GM12878 (cell line): Measurements from ENCODE around the gene CCBE1. TPM values are rescaled to one million over a fixed set of nuclear protein-coding genes. Genes with fewer than 3 reads are reported as not detected.

Source experiments
- ATAC-seq: fragments of 200-7000 bp; cut with Tn5 transposase; 3 replicates; pipeline ENCODE4 v1.9.1; 2020; ENCODE audit warnings: mild to moderate bottlenecking, moderate library complexity
- BruUV-seq: library from RNA; stranded (reverse); fragments of 400-500 nt; replicated peaks from 2 replicates; lab custom pipeline; 2021; lab: Mats Ljungman, UMichigan
- CTCF ChIA-PET: fragments of 300-600 bp; sonication (Branson Sonifier 250); formaldehyde crosslinking; extraction: SDS; loops from one replicate; lab custom pipeline; 2021; ENCODE audit warnings: inconsistent platforms; lab: Yijun Ruan, JAX
- POLR2A ChIA-PET: fragments of 350-600 bp; formaldehyde crosslinking; extraction: SDS; loops from one replicate; lab custom pipeline; 2021; ENCODE audit warnings: inconsistent platforms; lab: Charles Lee
- RAD21 ChIA-PET: fragments of 300-600 bp; sonication (Branson Sonifier 250); formaldehyde crosslinking; loops from one replicate; lab custom pipeline; 2023; ENCODE audit warnings: antibody characterized with exemption; ENCODE audit not compliant: unreplicated experiment; lab: Charles Lee
- SMC1A ChIA-PET: fragments of 300-600 bp; sonication (Branson Sonifier 250); formaldehyde crosslinking; loops from one replicate; lab custom pipeline; 2023; ENCODE audit not compliant: unreplicated experiment, uncharacterized antibody; lab: Charles Lee
- DNase-seq: peaks from one replicate; pipeline ENCODE4 v3.0.0-alpha.2; 2011; ENCODE audit warnings: low read depth, low spot score
- FAIRE-seq: peaks from 3 replicates; lab custom pipeline; 2011; peaks lifted over from hg19 to GRCh38; lab: Jason Lieb, UNC
- H2AFZ ChIP-seq: 2 replicates; pipeline ENCODE4 v1.6.0; 2011; ENCODE audit warnings: low read depth, low read length, control low read depth; ENCODE audit not compliant: control insufficient read depth
- H3K27ac ChIP-seq: 2 replicates; pipeline ENCODE4 v1.5.1; 2011; ENCODE audit warnings: control low read depth; ENCODE audit not compliant: control insufficient read depth, insufficient read depth
- H3K27me3 ChIP-seq, 2 experiments: replicated peaks in 1 of 2; 2 replicates each; pipeline versions ENCODE4 v1.6.0 to v1.6.1; 2011; ENCODE audit warnings: low read length in 1 of 2; ENCODE audit not compliant: control insufficient read depth in 2 of 2, insufficient read depth in 2 of 2
- H3K36me3 ChIP-seq, 2 experiments: 2 replicates each; pipeline ENCODE4 v1.5.1; 2011; ENCODE audit warnings: low read length in 1 of 2; ENCODE audit not compliant: control insufficient read depth in 2 of 2, insufficient read depth in 2 of 2
- H3K4me1 ChIP-seq: 2 replicates; pipeline ENCODE4 v1.6.1; 2011; ENCODE audit warnings: mild to moderate bottlenecking, low read length, moderate library complexity, mixed read lengths; ENCODE audit not compliant: control insufficient read depth, insufficient read depth
- H3K4me2 ChIP-seq: 2 replicates; pipeline ENCODE4 v1.6.0; 2011; ENCODE audit warnings: control low read depth; ENCODE audit not compliant: control insufficient read depth, insufficient read depth
- H3K4me3 ChIP-seq: fragments of 200-600 bp; sonication (generic); 2 replicates; pipeline ENCODE4 v1.5.1; 2016
- H3K79me2 ChIP-seq: 2 replicates; pipeline ENCODE4 v1.6.0; 2011; ENCODE audit warnings: low read length; ENCODE audit not compliant: control insufficient read depth, insufficient read depth
- H3K9ac ChIP-seq: 2 replicates; pipeline ENCODE4 v1.8.0; 2011; ENCODE audit warnings: low read length, control low read depth, mixed read lengths; ENCODE audit not compliant: control insufficient read depth, insufficient read depth
- H3K9me3 ChIP-seq: replicated peaks from 3 replicates; pipeline ENCODE4 v1.5.1; 2011; ENCODE audit warnings: mild to moderate bottlenecking, low read length; ENCODE audit not compliant: control insufficient read depth, insufficient read depth
- H4K20me1 ChIP-seq: 2 replicates; pipeline ENCODE4 v1.6.0; 2011; ENCODE audit not compliant: control insufficient read depth, insufficient read depth
- ASH2L ChIP-seq: fragments of 300-600, 200-600 bp; sonication (generic); IDR thresholded peaks from 2 replicates; pipeline ENCODE4 v1.6.1; 2017; ENCODE audit warnings: low read depth, mild to moderate bottlenecking, borderline replicate concordance
- BHLHE40 ChIP-seq, 2 experiments: fragments of 450-650 bp in 1 of 2; IDR thresholded peaks; 2 replicates each; pipeline ENCODE4 v1.6.1; 2011 to 2017; ENCODE audit warnings: low read depth in 2 of 2, borderline replicate concordance in 1 of 2, improper control_type of control experiment in 1 of 2, low read length in 1 of 2, mild to moderate bottlenecking in 1 of 2
- CBX3 ChIP-seq: fragments of 200-600 bp; sonication (generic); IDR thresholded peaks from 2 replicates; pipeline ENCODE4 v1.6.1; 2016; ENCODE audit warnings: low read depth, borderline replicate concordance
- CREB1 ChIP-seq: IDR thresholded peaks from 2 replicates; pipeline ENCODE4 v1.6.1; 2012; ENCODE audit warnings: low read depth, mild to moderate bottlenecking, inconsistent platforms
- EED ChIP-seq: sonication (generic); IDR thresholded peaks from 2 replicates; pipeline ENCODE4 v1.6.1; 2016; ENCODE audit warnings: antibody characterized with exemption, low read depth
- ESRRA ChIP-seq: IDR thresholded peaks from 2 replicates; pipeline ENCODE4 v1.6.1; 2012; ENCODE audit warnings: mild to moderate bottlenecking, low read length, improper control_type of control experiment
- FOXM1 ChIP-seq: IDR thresholded peaks from 2 replicates; pipeline ENCODE4 v1.6.1; 2012; ENCODE audit warnings: low read depth, mild to moderate bottlenecking, inconsistent platforms, low read length, moderate library complexity
- HDAC2 ChIP-seq: fragments of 200-600 bp; sonication (generic); IDR thresholded peaks from 2 replicates; pipeline ENCODE4 v1.6.1; 2017
- IKZF1 ChIP-seq: fragments of 450-650 bp; conservative IDR thresholded peaks from 2 replicates; pipeline ENCODE4 v1.6.1; 2017; ENCODE audit warnings: antibody characterized with exemption, mild to moderate bottlenecking
- KAT2A ChIP-seq: conservative IDR thresholded peaks from 2 replicates; pipeline ENCODE4 v1.6.1; 2011; ENCODE audit warnings: low read depth, low read length; ENCODE audit not compliant: control insufficient read depth
- MEF2A ChIP-seq: IDR thresholded peaks from 2 replicates; pipeline ENCODE4 v1.6.1; 2011; ENCODE audit warnings: low read depth, mild to moderate bottlenecking, low read length, moderate library complexity; ENCODE audit not compliant: insufficient read depth
- NFIC ChIP-seq: IDR thresholded peaks from 2 replicates; pipeline ENCODE4 v1.6.1; 2012; ENCODE audit warnings: low read depth, mild to moderate bottlenecking, inconsistent platforms, low read length, moderate library complexity
- NFYA ChIP-seq: IDR thresholded peaks from 2 replicates; pipeline ENCODE4 v1.6.1; 2011; ENCODE audit warnings: low read depth, mild to moderate bottlenecking, low read length, improper control_type of control experiment, borderline replicate concordance
- NRF1 ChIP-seq: conservative IDR thresholded peaks from 2 replicates; pipeline ENCODE4 v1.6.1; 2011; ENCODE audit warnings: mild to moderate bottlenecking, low read depth, low read length, improper control_type of control experiment
- PAX8 ChIP-seq: fragments of 450-650 bp; IDR thresholded peaks from 2 replicates; pipeline ENCODE4 v1.6.1; 2017; ENCODE audit warnings: mild to moderate bottlenecking, moderate library complexity
- SP1 ChIP-seq: IDR thresholded peaks from one replicate; pipeline ENCODE4 v1.6.1; 2011; ENCODE audit warnings: low read depth, low read length
- TAF1 ChIP-seq: IDR thresholded peaks from 2 replicates; pipeline ENCODE4 v1.6.1; 2011; ENCODE audit warnings: mild to moderate bottlenecking, low read depth, low read length, borderline replicate concordance
- WRNIP1 ChIP-seq: IDR thresholded peaks from 2 replicates; pipeline ENCODE4 v1.6.1; 2011; ENCODE audit warnings: low read depth, low read length, improper control_type of control experiment, borderline replicate concordance
- WGBS: methylation state at CpG from one replicate; pipeline ENCODE4 v1.1.6; 2016; ENCODE audit warnings: low lambda C conversion rate; ENCODE audit not compliant: insufficient replicate concordance, insufficient coverage; ENCODE audit errors: missing lambda C conversion rate; 5-methylcytosine and 5-hydroxymethylcytosine counted together
- in situ Hi-C: fragments of 300-500 bp; cut with MboI; formaldehyde crosslinking; loops from 9 replicates; pipeline ENCODE4 v1.14.3; 2018; ENCODE audit warnings: mixed read lengths
- intact Hi-C: fragments of 100-400 bp; cut with micrococcal nuclease; formaldehyde crosslinking; loops from one replicate; pipeline ENCODE4 v1.14.2; 2022; ENCODE audit not compliant: unreplicated experiment
- polyA plus RNA-seq, 11 experiments: library from polyadenylated mRNA; depleted of rRNA in 4 of 11; unstranded in 6 of 11; stranded (reverse) in 5 of 11; fragments of >200 nt; fragmentation: Nextera tagmentation in 4 of 11; fragmentation: Illumina TruSeq in 1 of 11; extraction: Ambion mirVana in 4 of 11; extraction: Trizol in 1 of 11; gene quantifications; 1 replicate in 1 of 11; 2 replicates in 10 of 11; pipeline versions ENCODE4 v1.2.1 to v1.2.3, GENCODE V29; 2011 to 2016; ENCODE audit warnings: inconsistent platforms in 2 of 11, missing spikeins in 2 of 11, low read depth in 1 of 11
- total RNA-seq, 4 experiments: library from RNA; depleted of rRNA in 3 of 4; stranded (reverse); fragments of >200 nt in 3 of 4; fragmentation: Illumina TruSeq in 1 of 4; extraction: Trizol in 1 of 4; gene quantifications; 2 replicates each; pipeline versions ENCODE4 v1.2.1 to v1.2.3, GENCODE V29; 2013 to 2021
- TF ChIP-seq, protein P1 (sequence below): fragments of 450-650 bp; IDR thresholded peaks from 2 replicates; pipeline ENCODE4 v1.6.1; 2018; ENCODE audit warnings: mild to moderate bottlenecking, low read depth, moderate library complexity; ENCODE audit not compliant: partially characterized antibody
- TF ChIP-seq, protein P2 (sequence below): fragments of 450-650 bp; IDR thresholded peaks from 2 replicates; pipeline ENCODE4 v1.6.1; 2014; ENCODE audit warnings: mild to moderate bottlenecking

Gene CCBE1
- total and polyA plus RNA-seq, 10 of the 15 experiments (the other 5 are each of a cell fraction or from before 2014, with no cell fraction given): 0.03 to 0.49 (median 0.04) TPM; not detected in 7

DNA sequence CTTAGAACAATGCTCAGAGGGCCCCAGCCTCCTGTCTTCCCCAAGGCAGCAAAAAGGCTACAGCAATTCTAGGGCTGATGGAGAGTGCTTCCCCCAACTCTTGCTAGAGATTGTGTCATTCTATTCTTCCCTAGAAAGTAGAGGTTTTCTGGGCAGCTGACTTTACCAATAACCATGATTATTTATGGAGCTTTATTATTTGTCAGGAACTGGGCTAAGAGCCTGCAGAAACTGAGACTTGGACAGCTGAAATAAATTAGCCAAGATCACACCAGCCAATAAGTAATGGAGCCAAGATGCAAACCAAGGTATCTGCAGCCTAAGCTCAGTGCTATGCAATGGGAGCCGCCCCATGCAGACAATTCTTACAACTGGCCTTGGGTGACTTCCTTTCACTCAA lies 84.8 kb downstream of the CCBE1 start:
- H3K79me2 ChIP-seq: no peaks in the 10 kb centered on the region
- H3K9ac ChIP-seq: no peak overlapping the region
- RAD21 ChIA-PET: no interaction called here
- ATAC-seq (no peak), FAIRE-seq (no peak), DNase-seq (no peak)
- WGBS: 0% methylated on average over 1 of the region's 1 CpG
- no peak for TF ChIP-seq WRNIP1
- TF ChIP-seq ESRRA: no peak
- TF ChIP-seq, protein P1, sequence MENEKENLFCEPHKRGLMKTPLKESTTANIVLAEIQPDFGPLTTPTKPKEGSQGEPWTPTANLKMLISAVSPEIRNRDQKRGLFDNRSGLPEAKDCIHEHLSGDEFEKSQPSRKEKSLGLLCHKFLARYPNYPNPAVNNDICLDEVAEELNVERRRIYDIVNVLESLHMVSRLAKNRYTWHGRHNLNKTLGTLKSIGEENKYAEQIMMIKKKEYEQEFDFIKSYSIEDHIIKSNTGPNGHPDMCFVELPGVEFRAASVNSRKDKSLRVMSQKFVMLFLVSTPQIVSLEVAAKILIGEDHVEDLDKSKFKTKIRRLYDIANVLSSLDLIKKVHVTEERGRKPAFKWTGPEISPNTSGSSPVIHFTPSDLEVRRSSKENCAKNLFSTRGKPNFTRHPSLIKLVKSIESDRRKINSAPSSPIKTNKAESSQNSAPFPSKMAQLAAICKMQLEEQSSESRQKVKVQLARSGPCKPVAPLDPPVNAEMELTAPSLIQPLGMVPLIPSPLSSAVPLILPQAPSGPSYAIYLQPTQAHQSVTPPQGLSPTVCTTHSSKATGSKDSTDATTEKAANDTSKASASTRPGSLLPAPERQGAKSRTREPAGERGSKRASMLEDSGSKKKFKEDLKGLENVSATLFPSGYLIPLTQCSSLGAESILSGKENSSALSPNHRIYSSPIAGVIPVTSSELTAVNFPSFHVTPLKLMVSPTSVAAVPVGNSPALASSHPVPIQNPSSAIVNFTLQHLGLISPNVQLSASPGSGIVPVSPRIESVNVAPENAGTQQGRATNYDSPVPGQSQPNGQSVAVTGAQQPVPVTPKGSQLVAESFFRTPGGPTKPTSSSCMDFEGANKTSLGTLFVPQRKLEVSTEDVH: no peak
- TF ChIP-seq FOXM1: no peak
- no peak for TF ChIP-seq IKZF1
- TF ChIP-seq BHLHE40 (IDR thresholded peaks at IDR 0.05; ENCODE audit: borderline replicate concordance in 1 of 2, low read depth in 2 of 2, low read length in 1 of 2): no peak
- TF ChIP-seq EED: no peak
- TF ChIP-seq TAF1: no peak
- no peak for TF ChIP-seq KAT2A
- no peak for TF ChIP-seq NFIC
- no peak for TF ChIP-seq MEF2A
- no peak for TF ChIP-seq SP1
- TF ChIP-seq NRF1: no peak
- no peak for TF ChIP-seq HDAC2
- no peak for TF ChIP-seq PAX8
- TF ChIP-seq, protein P2, sequence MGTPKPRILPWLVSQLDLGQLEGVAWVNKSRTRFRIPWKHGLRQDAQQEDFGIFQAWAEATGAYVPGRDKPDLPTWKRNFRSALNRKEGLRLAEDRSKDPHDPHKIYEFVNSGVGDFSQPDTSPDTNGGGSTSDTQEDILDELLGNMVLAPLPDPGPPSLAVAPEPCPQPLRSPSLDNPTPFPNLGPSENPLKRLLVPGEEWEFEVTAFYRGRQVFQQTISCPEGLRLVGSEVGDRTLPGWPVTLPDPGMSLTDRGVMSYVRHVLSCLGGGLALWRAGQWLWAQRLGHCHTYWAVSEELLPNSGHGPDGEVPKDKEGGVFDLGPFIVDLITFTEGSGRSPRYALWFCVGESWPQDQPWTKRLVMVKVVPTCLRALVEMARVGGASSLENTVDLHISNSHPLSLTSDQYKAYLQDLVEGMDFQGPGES: no peak
- TF ChIP-seq ASH2L: no peak
- TF ChIP-seq CBX3: no peak
- TF ChIP-seq CREB1: no peak
- TF ChIP-seq NFYA: no peak
- BruUV-seq: no TSS peak
- CTCF ChIA-PET: interaction anchor here (0.6 kb wide), 1 partner anchor 190 kb away, joined by 4 read pairs; no protein-coding TSS in a partner anchor
- peaks cover 2% of the 10 kb centered on the region in 2 experiments for H3K27me3 ChIP-seq
- H3K4me2 ChIP-seq: no peak overlapping the region
- SMC1A ChIA-PET: no interaction called here
- intact Hi-C loops: no loop called here
- H2AFZ ChIP-seq: no peak overlapping the region
- POLR2A ChIA-PET: no interaction called here
- no peaks in the 10 kb centered on the region for H4K20me1 ChIP-seq
- no peaks in the 10 kb centered on the region for H3K36me3 ChIP-seq
- no peak overlapping the region for H3K4me3 ChIP-seq
- no peak overlapping the region for H3K27ac ChIP-seq
- H3K4me1 ChIP-seq: no peaks in the 10 kb centered on the region
- H3K9me3 ChIP-seq: no peaks in the 10 kb centered on the region
- in situ Hi-C loops: no loop called here
